Sigmoid colon (tissue), 3 donors: ENCODE measurements around the gene FBXO42.

Experiments used
- POLR2A ChIP-seq, 2 donors: fragments of 450-650 bp; IDR thresholded peaks; one replicate each; pipeline ENCODE4 v1.6.1; 2016; ENCODE audit warnings: antibody characterized with exemption in 2 of 2, mild to moderate bottlenecking in 2 of 2, moderate library complexity in 2 of 2
- TF ChIP-seq, protein P1 (sequence below), 4 experiments: fragments of 450-650 bp in 3 of 4; fragments of 200-600 bp in 1 of 4; IDR thresholded peaks; one replicate each; pipeline ENCODE4 v1.5.1; 2016 to 2019; ENCODE audit warnings: antibody characterized with exemption in 4 of 4, mild to moderate bottlenecking in 3 of 4, moderate library complexity in 2 of 4

DNA sequence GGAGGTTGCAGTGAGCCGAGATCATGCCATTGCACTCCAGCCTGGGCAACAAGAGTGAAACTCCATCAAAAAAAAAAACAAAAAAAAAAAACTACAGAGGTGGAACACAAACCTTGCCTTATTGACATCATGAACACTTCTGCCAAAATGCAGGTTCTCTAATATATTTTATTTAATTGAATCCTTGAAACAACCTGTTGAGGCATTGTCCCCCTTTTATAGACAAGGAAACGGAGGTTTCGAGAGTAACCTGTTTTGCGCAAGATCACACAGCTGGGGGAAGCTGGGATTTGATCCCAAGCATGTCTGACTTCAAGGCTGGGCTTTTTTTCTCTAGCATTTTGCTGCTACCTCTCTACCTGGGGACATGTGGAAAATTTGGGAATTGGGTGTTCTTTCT, 17.5 kb upstream of the FBXO42 start:
- no peak for TF ChIP-seq POLR2A (IDR thresholded peaks at IDR 0.05)
- TF ChIP-seq, protein P1, sequence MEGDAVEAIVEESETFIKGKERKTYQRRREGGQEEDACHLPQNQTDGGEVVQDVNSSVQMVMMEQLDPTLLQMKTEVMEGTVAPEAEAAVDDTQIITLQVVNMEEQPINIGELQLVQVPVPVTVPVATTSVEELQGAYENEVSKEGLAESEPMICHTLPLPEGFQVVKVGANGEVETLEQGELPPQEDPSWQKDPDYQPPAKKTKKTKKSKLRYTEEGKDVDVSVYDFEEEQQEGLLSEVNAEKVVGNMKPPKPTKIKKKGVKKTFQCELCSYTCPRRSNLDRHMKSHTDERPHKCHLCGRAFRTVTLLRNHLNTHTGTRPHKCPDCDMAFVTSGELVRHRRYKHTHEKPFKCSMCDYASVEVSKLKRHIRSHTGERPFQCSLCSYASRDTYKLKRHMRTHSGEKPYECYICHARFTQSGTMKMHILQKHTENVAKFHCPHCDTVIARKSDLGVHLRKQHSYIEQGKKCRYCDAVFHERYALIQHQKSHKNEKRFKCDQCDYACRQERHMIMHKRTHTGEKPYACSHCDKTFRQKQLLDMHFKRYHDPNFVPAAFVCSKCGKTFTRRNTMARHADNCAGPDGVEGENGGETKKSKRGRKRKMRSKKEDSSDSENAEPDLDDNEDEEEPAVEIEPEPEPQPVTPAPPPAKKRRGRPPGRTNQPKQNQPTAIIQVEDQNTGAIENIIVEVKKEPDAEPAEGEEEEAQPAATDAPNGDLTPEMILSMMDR (IDR thresholded peaks at IDR 0.05): no peak
